ENCODE measurements around the gene SPATA6L.

GRCh38 chr9:4638968-4639367, 27.3 kb downstream of the SPATA6L start:
- TF ChIP-seq CTCF (IDR thresholded peaks at IDR 0.05; ENCODE audit: insufficient read depth, low read length, poor library complexity, severe bottlenecking) (no peak), EZH2phosphoT487 (conservative IDR thresholded peaks at IDR 0.05; ENCODE audit: low read length) (no peak)

Data from SU-DHL-6 (cell line).